Stimulated activated CD4-positive, alpha-beta T cell treated with anti-CD3 and anti-CD28 coated beads, TNF-alpha, amount 100 ng/mL, for 48 hours (primary cell): ENCODE measurements around the gene SLC12A5.

Source experiments
- DNase-seq, 3 donors: peaks; one replicate each; pipeline ENCODE4 v3.0.0-alpha.2; 2020; ENCODE audit warnings: low read depth in 3 of 3

The SLC12A5 gene

DNA sequence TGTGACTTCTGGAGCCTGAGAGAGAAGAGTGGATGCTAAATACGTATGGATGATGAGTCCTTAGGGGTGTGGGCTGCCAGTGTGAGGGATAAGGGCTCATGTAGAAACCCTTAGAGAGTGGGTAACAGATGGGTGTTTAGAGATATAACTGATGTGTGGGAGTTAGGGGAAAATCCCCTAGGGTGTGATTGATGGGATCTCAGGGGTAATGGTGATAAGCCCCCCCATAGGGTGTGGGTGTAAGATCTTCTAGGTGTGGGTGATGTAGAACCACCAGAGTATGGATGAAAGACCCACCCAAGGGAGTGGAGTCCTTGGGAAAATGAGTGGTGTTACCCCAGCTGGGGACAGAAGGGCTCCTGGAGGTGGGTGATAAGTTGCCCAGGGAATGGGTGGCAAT lies 26.3 kb downstream of the SLC12A5 start:
- no peak for DNase-seq

DNA sequence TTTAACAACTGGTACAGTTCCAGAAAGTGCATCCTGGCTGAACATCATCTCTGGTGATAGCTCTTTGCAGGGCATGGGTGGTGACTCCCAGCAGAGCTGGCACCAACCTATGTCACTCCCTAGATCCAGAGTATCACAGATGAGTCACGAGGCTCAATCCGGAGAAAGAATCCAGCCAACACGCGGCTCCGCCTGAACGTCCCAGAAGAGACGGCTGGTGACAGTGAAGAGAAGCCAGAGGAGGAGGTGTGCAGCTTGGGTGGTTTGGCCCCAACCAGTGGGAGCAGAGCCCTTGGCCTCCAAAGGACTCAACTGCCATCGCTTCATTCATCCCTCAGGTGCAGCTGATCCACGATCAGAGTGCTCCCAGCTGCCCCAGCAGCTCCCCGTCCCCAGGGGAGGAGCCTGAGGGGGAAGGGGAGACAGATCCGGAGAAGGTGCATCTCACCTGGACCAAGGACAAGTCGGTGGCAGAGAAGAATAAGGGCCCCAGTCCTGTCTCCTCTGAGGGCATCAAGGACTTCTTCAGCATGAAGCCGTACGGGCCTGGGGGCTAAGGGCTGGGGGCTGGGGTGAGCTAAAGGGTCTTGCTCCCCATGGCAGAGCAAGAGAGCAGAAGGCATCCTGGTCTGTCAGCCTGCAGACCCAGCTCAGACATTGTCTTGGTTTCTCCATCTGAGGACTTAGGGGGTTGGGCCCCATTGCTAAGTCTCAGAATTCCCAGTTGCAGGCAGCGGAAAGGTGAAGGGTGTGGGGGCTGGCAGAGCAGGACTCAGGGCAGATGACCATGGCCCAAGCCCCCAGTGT lies 27.2 kb downstream of the SLC12A5 start:
- DNase-seq = no peak

DNA sequence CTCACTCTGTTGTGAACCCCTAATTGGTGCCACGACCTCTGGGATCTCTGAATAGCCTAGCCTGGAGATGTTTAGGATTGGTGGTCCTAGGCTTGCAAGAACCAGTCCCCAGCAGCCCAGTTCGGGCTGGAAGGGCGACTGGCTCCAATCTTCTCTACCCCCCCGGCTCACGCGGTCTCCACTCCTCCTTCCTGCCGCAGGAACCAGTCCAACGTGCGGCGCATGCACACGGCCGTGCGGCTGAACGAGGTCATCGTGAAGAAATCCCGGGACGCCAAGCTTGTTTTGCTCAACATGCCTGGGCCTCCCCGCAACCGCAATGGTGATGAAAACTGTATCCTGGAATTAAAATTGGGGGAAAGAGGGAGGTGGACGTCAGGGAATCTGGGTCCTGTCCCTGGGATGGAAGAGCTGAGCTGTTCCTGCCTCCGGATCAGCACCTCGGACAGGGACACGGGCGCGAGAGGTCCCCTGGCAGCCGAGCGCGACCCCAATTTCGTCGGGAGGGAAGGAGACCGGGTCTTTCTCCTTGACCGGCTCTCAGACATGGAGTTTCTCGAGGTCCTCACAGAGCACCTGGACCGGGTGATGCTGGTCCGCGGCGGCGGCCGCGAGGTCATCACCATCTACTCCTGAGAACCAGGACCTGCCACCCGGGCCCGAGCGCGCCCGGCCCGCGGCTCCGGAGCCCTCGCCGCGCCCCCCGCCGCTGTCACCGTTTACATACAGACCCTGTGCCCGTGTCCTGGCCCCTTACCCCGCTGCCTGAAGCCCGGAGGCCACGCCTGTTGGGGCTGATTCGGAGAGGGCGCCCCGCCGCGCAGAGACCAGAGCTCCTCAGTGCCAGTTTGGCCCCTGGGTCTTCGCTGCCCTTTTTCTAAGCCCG lies 28.2 kb downstream of the SLC12A5 start:
- no peak for DNase-seq

DNA sequence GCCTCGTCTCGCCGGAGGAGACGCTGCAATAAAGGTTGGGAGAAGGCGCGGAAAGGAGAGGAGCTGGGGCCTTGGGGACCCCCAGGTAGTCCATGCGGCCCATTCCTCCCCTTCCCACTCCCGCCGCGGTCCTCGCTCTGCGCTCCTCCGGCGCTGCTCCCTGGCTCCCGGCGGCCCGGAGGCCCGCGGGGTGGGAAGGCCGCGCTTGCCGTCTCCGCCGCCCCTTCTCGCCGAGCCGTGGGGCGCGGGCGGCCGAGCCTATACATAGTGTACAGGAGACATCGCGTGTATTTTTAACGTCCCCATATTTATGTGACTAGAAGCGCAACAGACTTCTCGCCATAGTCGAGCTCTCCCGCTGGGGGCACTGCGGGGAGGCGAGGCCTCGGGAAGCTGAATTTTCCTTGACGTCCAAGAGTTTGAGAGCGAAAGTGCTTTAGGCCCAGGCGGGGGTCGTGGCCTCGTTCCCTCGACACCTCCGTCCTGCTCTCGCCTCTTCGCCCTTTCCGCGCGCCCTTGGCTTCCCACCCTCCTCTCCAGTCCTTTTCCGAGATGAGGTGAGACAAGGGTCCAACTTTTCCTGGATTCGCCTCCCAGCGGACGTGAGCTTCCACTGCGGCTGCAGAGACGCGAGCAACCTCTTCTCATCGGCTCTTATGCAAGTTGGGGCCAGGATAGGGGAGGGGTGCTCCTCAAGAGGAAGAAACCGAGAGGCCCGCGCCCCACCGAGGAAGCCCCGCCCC lies 29.0 kb downstream of the SLC12A5 start:
- peak in 1 of 3 donors; percentile 11 for DNase-seq

DNA sequence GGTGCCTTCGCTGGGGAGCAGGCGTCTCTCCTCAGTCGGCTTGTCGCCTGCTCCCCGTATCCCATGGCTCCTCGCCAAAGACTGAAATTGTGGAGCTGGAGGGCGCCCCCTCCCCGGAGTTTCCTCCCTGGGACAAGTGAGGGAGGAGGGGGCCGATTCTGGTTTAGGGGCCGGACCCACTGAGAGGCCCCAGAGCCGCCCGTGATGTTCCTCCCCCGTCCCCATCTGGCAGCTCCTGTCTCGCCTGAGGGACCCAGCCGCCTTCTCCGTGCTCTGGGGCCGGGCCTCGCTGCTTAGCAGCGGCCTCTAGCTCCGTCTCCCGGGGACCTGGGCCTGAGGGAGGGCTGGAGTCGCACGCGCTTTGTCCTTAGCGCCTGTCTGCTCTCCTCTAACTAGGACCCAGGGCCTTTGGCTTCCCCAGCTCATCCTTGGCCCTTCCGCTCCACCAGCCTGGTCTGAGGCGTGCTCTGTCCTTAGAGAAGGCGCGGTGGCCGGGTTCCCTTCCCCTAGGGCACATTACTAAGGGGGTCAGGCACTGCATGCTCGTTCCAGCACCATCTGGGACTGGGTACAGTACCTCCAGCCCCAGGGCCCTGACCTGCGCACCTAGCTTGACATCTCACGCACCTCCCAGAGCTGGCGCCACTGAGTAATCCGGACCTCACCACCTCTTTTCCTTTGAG lies 29.7 kb downstream of the SLC12A5 start:
- DNase-seq = no peak

DNA sequence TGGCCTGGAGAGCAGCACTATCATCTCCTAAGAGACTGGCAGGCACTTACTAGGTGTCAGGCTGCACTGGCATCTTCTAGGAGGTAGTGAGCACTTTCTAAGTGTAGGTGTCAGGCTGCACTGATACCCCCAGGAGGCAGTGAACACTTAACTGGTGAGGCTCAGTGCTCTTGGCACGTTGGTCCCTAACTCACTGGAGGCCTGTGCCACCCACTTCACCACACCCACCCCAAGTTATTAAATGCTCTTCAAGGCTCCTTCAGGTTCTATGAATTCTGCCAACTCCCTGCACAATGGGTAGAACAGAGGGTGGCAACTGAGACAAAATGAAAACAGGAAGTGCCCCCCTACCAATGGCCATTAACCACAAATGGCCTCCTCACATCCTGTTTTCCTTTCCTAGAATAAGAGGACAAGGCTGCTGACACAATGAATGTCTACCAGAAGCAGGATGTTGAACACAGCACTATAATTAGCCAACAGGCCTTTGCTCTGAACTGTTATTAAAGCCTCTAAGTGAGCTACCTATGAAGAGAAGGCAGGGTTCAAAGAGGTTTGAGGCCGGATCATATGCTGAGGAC lies 31.4 kb downstream of the SLC12A5 start:
- DNase-seq = no peak

DNA sequence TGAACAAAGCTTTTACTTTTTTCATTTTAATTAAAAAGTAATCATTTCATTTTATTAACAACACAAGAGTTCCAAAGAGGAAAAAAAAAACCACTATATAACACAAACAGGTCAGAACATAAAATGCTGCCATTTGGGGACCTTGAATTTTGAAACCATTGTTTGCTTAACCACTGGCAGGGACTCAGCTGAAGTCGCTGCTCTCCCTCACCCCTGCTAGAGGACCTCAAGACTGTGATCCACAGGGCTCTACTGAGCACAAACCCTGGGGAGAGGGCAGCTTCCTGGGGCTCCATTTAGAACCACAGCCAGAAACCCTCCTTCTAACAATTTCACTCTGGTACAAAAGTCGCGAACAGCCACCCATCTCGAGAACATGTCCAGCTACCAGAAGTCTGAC lies 32.0 kb downstream of the SLC12A5 start:
- DNase-seq = no peak

DNA sequence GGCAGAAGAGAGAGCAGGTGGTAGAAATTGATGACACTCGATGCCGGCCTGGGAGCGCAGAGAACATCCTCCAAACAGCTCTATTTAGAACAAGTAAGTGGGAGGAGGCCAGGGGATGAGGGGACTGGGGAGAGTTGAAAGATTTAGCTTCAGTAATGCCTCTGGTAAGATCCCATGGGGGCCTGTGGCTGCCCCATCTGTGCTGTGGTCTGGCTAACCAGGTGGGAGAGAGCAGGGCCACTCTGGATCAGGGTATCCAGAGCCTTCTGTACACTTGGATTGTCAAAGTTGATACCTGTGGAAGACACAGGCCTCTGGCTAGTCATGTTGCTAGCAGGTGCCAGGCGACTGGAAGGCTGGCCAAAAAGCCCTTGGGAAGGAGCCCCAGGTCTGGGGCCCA lies 33.1 kb downstream of the SLC12A5 start:
- no peak for DNase-seq

DNA sequence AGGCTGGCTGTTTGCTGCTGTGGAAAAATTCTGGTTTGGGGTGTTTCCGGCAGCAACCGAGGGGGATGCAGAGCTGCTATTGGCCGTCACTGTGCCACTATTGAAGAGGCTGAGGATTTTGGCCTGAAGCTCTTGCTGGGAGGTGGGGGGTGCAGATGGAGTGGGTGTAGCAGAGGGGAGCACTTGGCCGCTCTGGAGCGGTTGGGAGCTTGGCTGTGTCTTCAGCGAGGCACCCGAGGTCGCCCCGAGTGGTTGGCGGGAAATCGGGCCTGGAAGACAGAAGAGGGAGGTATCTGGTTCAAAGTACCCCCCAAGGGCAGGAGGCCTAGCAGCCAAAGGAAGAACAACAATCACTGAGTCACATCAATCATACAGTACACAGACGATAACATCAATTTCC lies 33.6 kb downstream of the SLC12A5 start:
- no peak for DNase-seq

DNA sequence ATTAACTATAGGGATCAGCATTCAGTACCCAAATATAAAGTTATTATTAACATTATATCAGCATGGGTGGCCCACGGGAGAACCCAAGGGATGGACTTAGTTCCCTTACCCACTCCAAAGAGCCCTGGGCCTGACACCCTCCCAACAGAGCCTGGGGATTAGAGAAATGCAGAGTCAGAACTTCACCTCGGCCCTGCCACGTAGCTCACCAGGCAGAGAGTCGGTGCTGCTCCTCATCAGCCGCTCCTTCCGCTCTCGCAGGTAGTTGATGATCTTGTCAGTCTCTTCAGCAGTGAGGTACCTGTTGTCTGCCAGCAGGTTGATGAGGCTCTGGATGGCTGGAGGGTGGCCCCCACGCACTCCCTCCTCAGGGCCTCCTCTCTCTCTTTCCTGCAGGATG lies 34.1 kb downstream of the SLC12A5 start:
- no peak for DNase-seq

DNA sequence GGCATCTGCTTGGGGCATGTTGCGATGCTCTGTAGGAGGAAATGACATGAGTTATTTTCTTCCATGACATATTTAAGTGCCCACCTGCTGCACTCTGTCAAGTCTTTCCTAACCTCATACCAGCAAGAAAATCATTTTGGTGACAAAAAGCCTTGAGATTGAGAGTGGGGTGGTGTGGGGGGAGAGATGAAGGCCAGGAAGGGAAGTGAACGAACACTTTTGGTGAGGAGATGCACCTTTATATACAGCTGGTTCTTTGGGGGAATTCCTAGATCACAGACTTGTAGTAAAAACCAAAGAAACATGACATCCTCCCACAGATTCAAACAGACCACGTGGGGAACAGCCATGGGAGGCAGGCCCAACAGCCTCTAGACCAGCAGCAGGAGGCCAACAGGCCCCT lies 34.6 kb downstream of the SLC12A5 start:
- DNase-seq = no peak

DNA sequence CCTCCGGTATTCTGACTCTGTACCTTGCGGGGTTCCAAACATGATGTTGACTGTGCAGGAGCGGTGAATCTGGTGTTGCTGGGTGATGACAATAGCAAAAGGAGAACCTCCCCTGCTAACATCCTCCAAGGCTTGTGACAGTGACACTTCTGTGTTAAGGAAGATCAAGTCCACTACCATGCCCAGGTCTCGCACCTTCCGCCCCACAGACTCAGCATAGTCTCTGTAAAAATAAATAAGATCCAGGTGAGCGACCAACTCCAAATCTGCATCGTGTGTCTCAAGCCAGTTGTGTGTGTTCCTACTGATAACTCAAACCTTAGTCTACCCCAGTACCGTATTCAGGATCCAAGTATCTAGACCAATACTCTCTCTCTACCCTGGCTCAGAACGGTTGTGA lies 36.0 kb downstream of the SLC12A5 start:
- no peak for DNase-seq

DNA sequence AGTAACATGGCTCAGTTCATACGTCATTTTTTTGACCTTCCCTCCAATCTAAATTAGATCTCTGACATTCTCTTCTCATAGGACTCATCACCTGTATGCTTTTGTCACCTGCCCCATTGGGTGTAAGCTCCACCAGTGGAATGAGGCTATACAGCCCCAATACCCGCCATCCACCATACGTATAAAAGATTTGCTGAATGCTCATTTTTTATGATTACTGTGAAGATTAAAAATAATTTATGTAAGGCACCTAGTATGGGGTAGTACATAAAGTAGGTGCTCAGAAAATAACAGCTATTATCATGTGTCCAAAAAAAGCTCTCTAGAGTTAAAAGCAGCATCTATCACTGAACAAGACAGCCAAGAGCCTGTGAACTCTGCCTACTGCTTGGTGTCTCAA lies 36.7 kb downstream of the SLC12A5 start:
- DNase-seq = no peak

DNA sequence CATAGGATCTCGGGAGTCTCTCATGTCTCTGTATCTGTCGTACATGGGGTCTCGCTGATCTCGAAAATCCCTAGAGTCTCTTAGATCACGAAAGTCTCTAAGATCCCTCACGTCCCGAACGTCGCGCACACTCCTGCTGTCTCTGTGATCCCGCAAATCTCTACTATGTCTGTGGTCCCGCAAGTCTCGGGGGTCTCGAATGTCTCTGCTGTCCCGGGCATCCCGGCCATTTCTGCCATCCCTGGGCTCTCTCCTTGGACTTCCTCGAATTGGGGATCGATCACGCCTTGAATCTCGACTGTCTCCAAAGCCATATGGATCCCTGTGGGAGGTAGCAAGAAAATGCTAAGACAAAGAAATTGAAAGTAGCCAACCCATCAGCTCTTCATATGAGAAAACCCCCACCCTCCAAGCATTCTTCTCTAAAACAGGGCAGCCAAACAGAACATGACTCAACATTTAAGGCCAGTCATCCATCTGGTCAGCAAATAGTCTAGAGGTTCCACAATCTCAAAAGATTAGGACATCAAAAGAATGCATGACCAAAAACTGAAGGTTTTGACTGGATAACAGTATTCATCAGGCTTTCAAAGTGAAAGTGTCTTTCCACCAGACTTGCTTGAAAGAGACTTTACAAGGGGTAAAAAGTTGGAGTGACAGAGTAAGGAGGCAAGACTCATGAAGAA lies 41.3 kb downstream of the SLC12A5 start:
- DNase-seq = no peak

DNA sequence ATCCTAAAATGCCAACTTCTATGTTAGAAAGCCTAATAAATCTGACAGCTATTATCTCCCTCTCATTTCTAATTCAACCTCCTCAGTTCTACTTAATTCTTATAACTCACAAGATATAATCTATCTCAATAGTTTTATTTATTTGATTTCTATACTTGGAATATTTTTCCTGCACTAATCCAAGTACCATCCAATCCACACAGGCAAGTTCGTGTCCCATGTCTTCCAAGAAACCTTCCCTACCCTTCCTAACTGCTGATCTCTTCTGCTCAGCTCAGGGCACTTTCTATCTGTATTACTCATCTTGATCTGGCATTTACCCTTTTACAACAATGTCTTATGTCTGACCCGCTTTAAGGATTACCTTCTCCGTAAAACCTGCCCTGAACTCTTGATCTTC lies 42.6 kb downstream of the SLC12A5 start:
- no peak for DNase-seq

DNA sequence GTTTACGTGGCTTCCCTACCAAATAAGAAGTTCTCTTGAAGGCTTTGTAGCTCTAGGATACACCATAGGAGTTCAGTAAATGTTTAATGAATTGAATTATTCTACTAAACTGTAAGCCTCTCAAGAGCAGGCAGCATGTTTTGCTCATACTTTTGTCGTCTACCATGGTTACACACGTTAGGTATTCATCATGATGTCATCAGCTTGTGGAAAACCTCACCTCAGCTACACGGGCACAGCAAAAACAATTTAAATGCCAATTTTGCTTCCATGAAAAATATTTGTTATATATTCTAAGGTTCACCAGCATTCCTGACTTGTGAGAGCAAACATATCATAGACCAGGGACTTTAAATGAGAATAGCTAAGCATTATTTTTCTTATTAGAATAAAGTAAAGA lies 44.0 kb downstream of the SLC12A5 start:
- no peak for DNase-seq

DNA sequence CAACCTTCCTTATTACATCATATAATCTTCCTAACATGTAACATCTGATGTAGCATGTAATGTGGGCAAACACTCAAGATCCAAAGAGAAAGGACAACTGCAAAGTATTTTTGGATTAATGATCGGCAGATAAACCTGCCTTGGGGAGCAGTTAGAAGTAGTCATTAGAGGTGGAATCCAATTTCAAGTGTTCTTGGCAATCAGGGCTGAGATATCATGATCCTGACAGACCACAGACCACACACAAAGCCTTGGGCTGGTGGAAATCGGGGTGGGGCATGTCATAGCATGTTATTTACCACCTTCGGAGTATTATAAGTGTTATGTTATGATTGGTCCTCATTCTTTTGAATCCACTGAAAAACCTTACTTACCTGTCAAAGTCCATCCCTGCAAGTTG lies 44.4 kb downstream of the SLC12A5 start:
- DNase-seq = no peak

DNA sequence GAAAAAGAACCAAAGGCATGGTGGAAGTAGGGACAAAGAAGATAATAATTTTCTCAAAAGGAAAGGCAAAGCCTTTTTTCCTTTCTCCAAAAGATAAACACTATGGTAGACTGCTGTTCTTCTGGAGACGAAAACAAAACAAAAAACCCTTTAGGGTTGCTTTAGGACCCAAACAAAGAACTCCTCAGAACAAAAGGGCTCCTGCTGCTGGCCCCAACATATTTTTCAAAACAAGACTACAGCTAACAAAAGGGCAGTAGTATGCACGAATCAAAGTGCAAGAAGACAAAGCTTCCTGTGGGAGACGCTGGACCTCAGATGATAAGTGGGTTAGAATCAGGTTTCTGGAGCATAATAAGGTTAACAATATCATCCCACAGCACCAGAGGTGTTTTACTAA lies 45.0 kb downstream of the SLC12A5 start:
- DNase-seq = no peak

DNA sequence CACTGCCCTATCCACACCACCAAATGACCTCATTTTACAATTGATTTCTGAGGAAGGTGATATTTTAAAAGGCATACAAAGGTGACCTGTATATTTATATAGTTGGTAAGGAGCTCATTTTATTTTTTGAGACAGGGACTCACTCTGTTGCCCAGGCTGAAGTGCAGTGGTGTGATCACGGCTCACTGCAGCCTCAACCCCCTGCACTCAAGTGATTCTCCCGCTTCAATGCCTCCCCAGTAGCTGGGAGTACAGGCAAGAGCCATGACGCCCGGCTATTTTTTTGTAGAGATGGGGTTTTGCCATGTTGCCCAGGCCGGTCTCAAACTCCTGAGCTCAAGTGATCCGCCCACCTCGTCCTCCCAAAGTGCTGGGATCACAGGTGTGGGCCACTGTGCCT lies 47.8 kb downstream of the SLC12A5 start:
- DNase-seq = no peak

DNA sequence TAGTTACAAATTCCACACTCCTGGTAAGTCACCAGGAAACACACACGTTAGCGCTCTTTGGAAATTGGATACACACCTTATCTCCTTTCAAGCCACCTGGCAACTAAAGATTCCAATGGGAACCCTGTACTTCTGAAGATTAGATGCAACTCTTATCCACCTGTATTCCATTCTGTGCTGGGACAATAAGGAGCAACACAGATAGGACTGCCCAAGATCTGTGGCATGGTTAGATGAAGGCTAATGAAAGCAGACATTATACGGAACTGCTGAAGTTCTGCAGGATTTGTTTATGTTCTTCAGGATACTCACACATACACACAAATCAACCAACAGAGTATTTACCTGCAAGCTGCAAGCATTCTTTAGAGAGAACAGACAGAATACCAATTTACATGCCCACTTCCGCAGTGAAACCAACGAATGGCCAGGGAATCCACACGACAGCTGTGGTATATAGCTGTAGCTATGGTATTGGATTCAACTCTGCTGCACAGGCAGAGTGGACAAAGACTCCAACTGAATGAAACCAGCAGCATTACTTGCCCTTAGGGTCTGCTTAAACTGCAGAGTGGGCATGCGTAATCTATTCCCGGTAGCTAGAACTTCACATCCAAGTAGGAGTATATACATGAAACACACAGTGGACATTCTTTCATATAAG lies 48.8 kb downstream of the SLC12A5 start:
- DNase-seq = no peak
